VCaP (cell line): ENCODE results near the gene USP9X.

Experiments used
- H3K27ac ChIP-seq: fragments of 450-650 bp; 2 replicates; pipeline ENCODE4 v1.5.1; 2017
- TF ChIP-seq, protein P1 (sequence below): fragments of 450-650 bp; conservative IDR thresholded peaks from 2 replicates; pipeline ENCODE4 v1.5.1; 2017; ENCODE audit warnings: mild to moderate bottlenecking, moderate library complexity

USP9X gene

DNA sequence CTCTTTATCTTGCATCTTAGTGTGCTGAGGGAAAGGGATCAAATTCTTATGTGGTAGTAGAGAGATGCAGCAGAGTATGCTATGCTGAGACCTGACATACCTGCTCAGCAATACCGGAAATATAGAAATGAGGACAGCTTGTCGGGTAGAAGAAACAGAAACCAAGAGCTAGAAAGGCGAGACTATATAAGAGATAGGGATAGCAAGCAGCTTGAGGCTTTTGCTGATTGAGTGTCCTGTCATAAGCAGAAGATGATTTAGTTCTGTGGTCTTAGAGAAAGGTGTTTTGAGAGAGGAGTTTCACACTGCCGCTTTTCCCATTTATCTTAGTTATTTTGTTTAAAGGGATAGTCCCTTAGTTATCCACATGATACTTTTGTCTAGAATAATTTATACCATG lies 31.7 kb downstream of the USP9X start:
- H3K27ac ChIP-seq: peak overlapping the region; percentile 67
- TF ChIP-seq, protein P1, sequence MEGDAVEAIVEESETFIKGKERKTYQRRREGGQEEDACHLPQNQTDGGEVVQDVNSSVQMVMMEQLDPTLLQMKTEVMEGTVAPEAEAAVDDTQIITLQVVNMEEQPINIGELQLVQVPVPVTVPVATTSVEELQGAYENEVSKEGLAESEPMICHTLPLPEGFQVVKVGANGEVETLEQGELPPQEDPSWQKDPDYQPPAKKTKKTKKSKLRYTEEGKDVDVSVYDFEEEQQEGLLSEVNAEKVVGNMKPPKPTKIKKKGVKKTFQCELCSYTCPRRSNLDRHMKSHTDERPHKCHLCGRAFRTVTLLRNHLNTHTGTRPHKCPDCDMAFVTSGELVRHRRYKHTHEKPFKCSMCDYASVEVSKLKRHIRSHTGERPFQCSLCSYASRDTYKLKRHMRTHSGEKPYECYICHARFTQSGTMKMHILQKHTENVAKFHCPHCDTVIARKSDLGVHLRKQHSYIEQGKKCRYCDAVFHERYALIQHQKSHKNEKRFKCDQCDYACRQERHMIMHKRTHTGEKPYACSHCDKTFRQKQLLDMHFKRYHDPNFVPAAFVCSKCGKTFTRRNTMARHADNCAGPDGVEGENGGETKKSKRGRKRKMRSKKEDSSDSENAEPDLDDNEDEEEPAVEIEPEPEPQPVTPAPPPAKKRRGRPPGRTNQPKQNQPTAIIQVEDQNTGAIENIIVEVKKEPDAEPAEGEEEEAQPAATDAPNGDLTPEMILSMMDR: no peak

DNA sequence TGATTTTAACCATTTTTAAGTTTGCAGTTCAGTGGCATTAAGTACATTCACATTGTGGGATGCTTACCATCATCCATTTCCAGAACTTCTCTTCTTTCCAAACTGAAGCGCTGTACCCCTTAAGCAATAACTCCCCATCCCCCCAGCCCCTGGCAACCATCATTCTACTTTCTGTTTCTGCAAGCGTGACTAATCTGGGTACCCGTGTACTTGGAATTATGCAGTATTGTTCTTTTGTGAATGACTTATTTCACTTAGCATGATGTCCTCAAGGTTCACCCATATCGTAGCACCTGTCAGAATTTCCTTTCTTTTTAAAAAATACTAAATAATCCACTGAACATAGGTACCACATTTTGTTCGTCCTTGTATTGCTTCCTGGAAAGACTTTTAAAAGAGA lies 32.9 kb downstream of the USP9X start:
- TF ChIP-seq, protein P1: no peak
- H3K27ac ChIP-seq: peak overlapping the region; percentile 67; the same call in 1 of the 2 replicates

DNA sequence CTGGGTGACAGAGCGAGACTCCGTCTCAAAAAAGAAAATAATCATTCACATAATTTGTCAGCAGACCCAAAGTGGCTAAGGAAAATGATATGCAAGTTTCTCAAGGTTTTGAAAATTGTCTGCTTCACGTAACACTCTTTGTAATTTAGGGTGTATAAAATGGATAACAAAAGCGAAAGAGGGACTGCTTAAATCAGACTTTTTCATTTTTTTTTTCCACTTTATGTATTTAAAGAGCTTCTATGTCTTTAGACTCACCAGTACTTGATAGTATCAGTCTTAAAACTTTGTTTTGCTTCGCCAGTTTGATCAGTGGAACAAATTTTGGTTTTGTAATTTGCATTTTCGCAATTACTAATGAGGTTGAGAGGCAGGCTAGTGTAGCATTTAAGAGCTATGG lies 34.6 kb downstream of the USP9X start:
- TF ChIP-seq, protein P1: no peak
- H3K27ac ChIP-seq: no peak overlapping the region

DNA sequence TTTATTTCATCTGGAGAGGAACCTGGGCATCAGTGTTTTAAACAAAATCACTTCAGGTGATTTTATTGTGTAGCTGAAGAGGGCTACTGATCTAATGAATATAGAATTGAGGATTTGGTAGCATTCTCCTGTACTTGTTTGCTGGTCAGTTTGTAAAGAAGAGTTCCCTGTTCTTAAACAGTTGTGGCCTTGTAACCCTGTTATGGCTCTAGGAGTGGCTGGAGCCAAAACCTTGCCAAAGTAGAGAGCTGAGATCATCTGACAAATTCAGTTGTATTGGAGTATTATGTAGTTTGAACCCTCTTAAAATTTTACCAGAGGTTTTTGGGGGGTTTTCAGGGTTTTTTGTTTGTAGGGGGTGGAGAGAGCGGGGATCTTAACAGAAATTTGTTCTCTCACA lies 36.5 kb downstream of the USP9X start:
- no peak overlapping the region for H3K27ac ChIP-seq
- TF ChIP-seq, protein P1: no peak

DNA sequence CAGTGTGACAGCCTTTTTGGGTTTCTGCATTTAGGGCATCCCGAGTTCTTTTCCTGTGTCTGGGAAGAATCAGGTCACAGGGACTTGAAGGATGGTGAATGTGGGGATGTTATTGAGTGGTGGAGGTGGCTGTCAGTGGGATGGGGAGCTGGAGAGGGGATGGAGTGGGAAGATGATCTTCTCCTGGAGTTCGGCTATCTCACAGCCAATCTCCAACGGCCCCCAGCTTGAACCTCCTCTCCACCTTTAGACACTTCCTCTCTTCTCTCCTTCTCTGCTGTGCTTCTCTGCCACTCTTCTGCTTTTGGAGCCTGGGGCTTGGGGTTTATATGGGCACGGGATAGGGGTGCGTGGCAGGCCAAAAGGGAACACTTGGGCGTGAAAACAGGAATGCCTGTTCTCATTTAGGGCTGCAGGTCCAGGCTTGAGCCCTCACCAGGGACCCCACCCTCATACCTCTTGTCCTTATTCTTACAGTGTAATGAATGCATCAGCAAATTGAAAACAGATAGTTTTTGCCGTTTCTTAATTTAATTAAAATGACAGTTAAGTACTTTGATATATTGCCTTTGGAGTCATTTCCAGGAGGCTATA lies 37.5 kb downstream of the USP9X start:
- TF ChIP-seq, protein P1: no peak
- H3K27ac ChIP-seq: no peak overlapping the region

DNA sequence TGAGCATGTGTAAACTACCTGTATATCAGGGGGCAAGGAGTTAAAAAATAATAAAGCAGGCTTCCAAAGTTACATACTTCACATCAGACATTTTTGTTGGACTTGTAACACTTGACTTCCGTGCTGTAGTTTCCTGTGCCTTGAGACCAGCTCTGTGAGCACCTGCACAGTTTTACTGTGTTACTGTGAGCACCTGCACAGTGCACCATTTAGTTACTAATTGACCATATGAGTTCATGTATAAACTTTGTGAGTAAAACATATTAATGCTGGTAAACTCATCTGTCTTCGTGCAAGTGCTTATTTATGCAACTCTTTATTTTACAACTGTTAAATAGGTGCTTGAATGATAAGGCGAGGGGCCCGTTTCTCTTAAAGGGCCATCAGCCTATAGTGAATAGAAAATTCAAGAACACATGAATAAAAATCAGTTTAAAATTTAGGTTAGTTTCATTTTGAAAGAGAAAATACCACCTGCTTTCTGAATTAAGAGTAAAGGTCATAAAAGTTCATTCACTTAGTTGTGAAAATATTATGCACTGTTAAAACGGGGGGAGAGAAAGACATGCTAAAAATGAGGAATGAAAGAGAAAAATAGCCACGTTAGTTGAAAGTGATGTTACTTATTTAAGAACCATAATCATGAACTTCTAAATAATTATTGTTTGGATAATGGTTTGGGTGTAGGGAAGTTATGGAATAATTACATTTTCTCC lies 42.4 kb downstream of the USP9X start:
- peak overlapping the region; percentile 56 for H3K27ac ChIP-seq
- TF ChIP-seq, protein P1: no peak

DNA sequence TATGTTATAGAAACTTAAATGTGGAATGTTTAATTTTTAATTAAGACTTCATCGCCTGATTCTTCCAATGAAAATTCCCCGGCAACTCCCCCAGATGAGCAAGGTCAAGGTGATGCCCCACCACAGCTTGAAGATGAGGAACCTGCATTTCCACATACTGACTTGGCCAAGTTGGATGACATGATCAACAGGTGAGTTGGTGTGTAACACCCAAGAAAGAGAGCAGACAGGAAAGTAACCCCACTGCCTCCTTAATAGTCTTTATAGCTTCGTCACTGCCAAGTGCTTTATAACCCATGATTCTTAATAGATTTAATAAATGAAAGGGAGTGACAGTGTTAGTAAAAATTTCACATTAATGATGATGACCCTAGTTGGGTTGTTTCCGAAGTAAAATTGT lies 43.7 kb downstream of the USP9X start:
- H3K27ac ChIP-seq: no peak overlapping the region
- TF ChIP-seq, protein P1: no peak
